Chondrocyte (in vitro differentiated cells): ENCODE data around the gene HELQ. TPM values are rescaled to one million over a fixed set of nuclear protein-coding genes. Genes with fewer than 3 reads are reported as not detected.

Source experiments
- DNase-seq: peaks from one replicate; pipeline ENCODE4 v3.0.0; 2021; ENCODE audit warnings: mixed read lengths, low spot score
- H3K27ac Mint-ChIP-seq: one replicate; pipeline ENCODE4 v1.8.0; 2021; ENCODE audit warnings: mild to moderate bottlenecking, moderate library complexity, mixed read lengths; ENCODE audit not compliant: unreplicated experiment
- H3K27me3 Mint-ChIP-seq: 2 replicates; pipeline ENCODE4 v1.8.0; 2021; ENCODE audit warnings: low read depth, mixed read lengths
- H3K36me3 Mint-ChIP-seq: 2 replicates; pipeline ENCODE4 v1.8.0; 2021; ENCODE audit warnings: low read depth, mixed read lengths
- H3K4me1 Mint-ChIP-seq: 2 replicates; pipeline ENCODE4 v1.8.0; 2021; ENCODE audit warnings: low read depth, mild to moderate bottlenecking, mixed read lengths
- H3K4me3 Mint-ChIP-seq: one replicate; pipeline ENCODE4 v1.8.0; 2021; ENCODE audit warnings: mild to moderate bottlenecking, moderate library complexity, mixed read lengths; ENCODE audit not compliant: unreplicated experiment
- H3K9me3 Mint-ChIP-seq: 2 replicates; pipeline ENCODE4 v1.8.0; 2021; ENCODE audit warnings: low read depth, mixed read lengths
- CTCF ChIP-seq: fragments of 200-600 bp; sonication (generic); IDR thresholded peaks from 2 replicates; pipeline ENCODE4 v1.5.0; 2021; ENCODE audit warnings: antibody characterized with exemption, mild to moderate bottlenecking, moderate library complexity
- total RNA-seq: library from RNA; stranded (reverse); gene quantifications from 3 replicates; pipeline ENCODE4 v1.2.1, GENCODE V29; 2021

Gene HELQ
- total RNA-seq, 1 donor from 2014 or later, result 7.2 TPM

GRCh38 chr4:83431200-83431599 is 24.4 kb downstream of the HELQ start:
- Mint-ChIP-seq H3K4me1 (no peaks in the 10 kb centered on the region), H3K4me3 (no peak overlapping the region), H3K36me3 (peaks cover 10% of the 10 kb centered on the region), H3K9me3 (no peaks in the 10 kb centered on the region), H3K27ac (no peak overlapping the region), H3K27me3 (no peaks in the 10 kb centered on the region)
- no peak for TF ChIP-seq CTCF
- DNase-seq, result no peak

- H3K36me3 Mint-ChIP-seq, result peaks cover 20% of the 10 kb centered on the region
- DNase-seq, result no peak
- H3K27me3 Mint-ChIP-seq, result no peaks in the 10 kb centered on the region
- H3K27ac Mint-ChIP-seq, result no peak overlapping the region
- no peak overlapping the region for H3K4me3 Mint-ChIP-seq
- H3K4me1 Mint-ChIP-seq, result no peaks in the 10 kb centered on the region
- H3K9me3 Mint-ChIP-seq, result no peaks in the 10 kb centered on the region
- no peak for TF ChIP-seq CTCF
Observed at GRCh38 chr4:83418211-83418610, 37.4 kb downstream of the HELQ start.

GRCh38 chr4:83417566-83417965 is 38.1 kb downstream of the HELQ start:
- Mint-ChIP-seq H3K27me3 (no peaks in the 10 kb centered on the region), H3K27ac (no peak overlapping the region), H3K9me3 (no peaks in the 10 kb centered on the region), H3K36me3 (peaks cover 23% of the 10 kb centered on the region), H3K4me3 (no peak overlapping the region), H3K4me1 (no peaks in the 10 kb centered on the region)
- no peak for DNase-seq
- TF ChIP-seq CTCF, result no peak

- no peak for TF ChIP-seq CTCF
- DNase-seq, result no peak
- Mint-ChIP-seq H3K4me3 (no peak overlapping the region), H3K4me1 (no peaks in the 10 kb centered on the region), H3K36me3 (peaks cover 20% of the 10 kb centered on the region), H3K27ac (no peak overlapping the region), H3K27me3 (no peaks in the 10 kb centered on the region), H3K9me3 (no peaks in the 10 kb centered on the region)
Observed at GRCh38 chr4:83413676-83414075, 41.9 kb downstream of the HELQ start.

- DNase-seq, result no peak
- no peaks in the 10 kb centered on the region for H3K9me3 Mint-ChIP-seq
- no peaks in the 10 kb centered on the region for H3K4me1 Mint-ChIP-seq
- peaks cover 17% of the 10 kb centered on the region for H3K36me3 Mint-ChIP-seq
- H3K27ac Mint-ChIP-seq, result no peak overlapping the region
- no peaks in the 10 kb centered on the region for H3K27me3 Mint-ChIP-seq
- no peak overlapping the region for H3K4me3 Mint-ChIP-seq
- no peak for TF ChIP-seq CTCF
Observed at GRCh38 chr4:83408908-83409307, 46.7 kb downstream of the HELQ start.
